Keratinocyte (primary cell): ENCODE measurements around the gene CCDC149. TPM values are rescaled to one million over a fixed set of nuclear protein-coding genes. Genes with fewer than 3 reads are reported as not detected.

Experiments
- DNase-seq: peaks from one replicate; pipeline ENCODE4 v3.0.0-alpha.2; 2011; ENCODE audit warnings: low read depth, missing footprints, low spot score
- FAIRE-seq: peaks from 2 replicates; lab custom pipeline; 2011; peaks lifted over from hg19 to GRCh38; lab: Jason Lieb, UNC
- H2AFZ ChIP-seq: 2 replicates; pipeline ENCODE4 v1.6.0; 2012; ENCODE audit warnings: low read length, control low read depth, inconsistent platforms; ENCODE audit not compliant: control insufficient read depth
- H3K27ac ChIP-seq: 2 replicates; pipeline ENCODE4 v1.5.1; 2011; ENCODE audit warnings: low read length; ENCODE audit not compliant: control insufficient read depth, insufficient read depth
- H3K27me3 ChIP-seq: 3 replicates; pipeline ENCODE4 v1.6.0; 2011; ENCODE audit warnings: low read length; ENCODE audit not compliant: control insufficient read depth, insufficient read depth; ENCODE audit errors: extremely low read depth
- H3K36me3 ChIP-seq, 2 experiments: 2 replicates in 1 of 2; 3 replicates in 1 of 2; pipeline ENCODE4 v1.5.1; 2011; ENCODE audit warnings: low read length in 2 of 2, mild to moderate bottlenecking in 1 of 2; ENCODE audit not compliant: control insufficient read depth in 2 of 2, insufficient read depth in 2 of 2; ENCODE audit errors: extremely low read depth in 1 of 2
- H3K4me1 ChIP-seq: 3 replicates; pipeline ENCODE4 v1.5.1; 2011; ENCODE audit warnings: low read length; ENCODE audit not compliant: control insufficient read depth, insufficient read depth; ENCODE audit errors: extremely low read depth
- H3K4me2 ChIP-seq: 3 replicates; pipeline ENCODE4 v1.6.0; 2011; ENCODE audit warnings: low read depth, low read length; ENCODE audit not compliant: control insufficient read depth, insufficient read depth; ENCODE audit errors: extremely low read depth
- H3K4me3 ChIP-seq, 3 experiments: fragments of 200-600 bp in 1 of 3; sonication (generic) in 1 of 3; 2 replicates in 2 of 3; 3 replicates in 1 of 3; pipeline ENCODE4 v1.5.1; 2011 to 2016; ENCODE audit warnings: low read length in 3 of 3, mild to moderate bottlenecking in 3 of 3, control low read depth in 2 of 3, inconsistent platforms in 1 of 3, low read depth in 1 of 3, mixed read lengths in 1 of 3, mixed run types in 1 of 3, moderate library complexity in 1 of 3; ENCODE audit not compliant: control insufficient read depth in 2 of 3, insufficient read depth in 2 of 3; ENCODE audit errors: extremely low read depth in 1 of 3
- H3K79me2 ChIP-seq: 2 replicates; pipeline ENCODE4 v1.6.0; 2012; ENCODE audit warnings: low read length; ENCODE audit not compliant: control insufficient read depth, insufficient read depth
- H3K9ac ChIP-seq: 3 replicates; pipeline ENCODE4 v1.6.0; 2011; ENCODE audit warnings: low read length; ENCODE audit not compliant: control insufficient read depth, insufficient read depth; ENCODE audit errors: extremely low read depth
- H3K9me1 ChIP-seq: 3 replicates; pipeline ENCODE4 v1.6.0; 2011; ENCODE audit warnings: low read length; ENCODE audit not compliant: control insufficient read depth, insufficient read depth; ENCODE audit errors: extremely low read depth
- H3K9me3 ChIP-seq: 2 replicates; pipeline ENCODE4 v1.5.1; 2012; ENCODE audit warnings: low read depth, low read length; ENCODE audit not compliant: control insufficient read depth
- H4K20me1 ChIP-seq: 3 replicates; pipeline ENCODE4 v1.6.0; 2011; ENCODE audit warnings: low read length; ENCODE audit not compliant: control insufficient read depth, insufficient read depth; ENCODE audit errors: extremely low read depth
- EZH2 ChIP-seq: IDR thresholded peaks from one replicate; pipeline ENCODE4 v1.6.1; 2012; ENCODE audit warnings: inconsistent platforms, mild to moderate bottlenecking, low read length, moderate library complexity
- dilution Hi-C: fragments of 300-500 bp; cut with MboI; formaldehyde crosslinking; loops from one replicate; pipeline ENCODE4 v1.7.0; 2020; ENCODE audit warnings: low sequenced_read_pairs; ENCODE audit not compliant: extremely low pct_ligation_motif_present
- polyA plus RNA-seq, 5 experiments: library from polyadenylated mRNA; depleted of rRNA in 3 of 5; stranded (reverse) in 3 of 5; stranded (forward) in 1 of 5; unstranded in 1 of 5; fragments of >200 nt; gene quantifications; 1 replicate in 1 of 5; 2 replicates in 3 of 5; 3 replicates in 1 of 5; pipeline versions ENCODE4 v1.2.1 to v1.2.3, GENCODE V29; 2011 to 2012; ENCODE audit warnings: missing spikeins in 2 of 5, low read depth in 1 of 5, low replicate concordance in 1 of 5
- TF ChIP-seq, protein P1 (sequence below), 3 experiments: IDR thresholded peaks in 1 of 3; conservative IDR thresholded peaks in 1 of 3; optimal IDR thresholded peaks in 1 of 3; 2 replicates in 2 of 3; 3 replicates in 1 of 3; pipeline versions ENCODE3 to v1.5.1; 2011; ENCODE audit warnings: low read length in 3 of 3, mild to moderate bottlenecking in 3 of 3, moderate library complexity in 2 of 3, control low read depth in 1 of 3, inconsistent platforms in 1 of 3; ENCODE audit not compliant: insufficient read depth in 2 of 3; ENCODE audit errors: extremely low read depth in 1 of 3

CCDC149 gene
- polyA plus RNA-seq, 1 donor (not counting 4 experiments of a cell fraction or from before 2014, with no cell fraction given) = 2.1 TPM

DNA sequence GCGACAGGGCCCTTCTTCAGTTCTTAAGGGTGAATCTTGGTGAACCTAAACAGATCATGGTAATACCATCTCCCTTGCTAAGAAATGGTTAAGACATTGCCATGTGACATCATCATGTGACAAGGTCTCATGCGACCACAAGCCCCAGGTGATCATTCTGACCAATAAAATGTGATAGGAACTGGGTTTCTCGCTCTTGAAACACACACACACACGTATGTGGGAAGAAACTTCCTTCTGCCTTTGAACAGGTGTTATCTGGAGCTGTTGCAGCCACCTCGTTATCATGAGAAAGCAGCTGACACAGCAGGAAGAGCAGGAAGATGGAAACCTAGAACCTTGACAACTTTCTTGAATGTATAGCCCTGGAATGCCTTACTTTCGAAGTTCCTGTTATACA is 107.3 kb downstream of the CCDC149 start:
- peak; percentile 53 for FAIRE-seq
- no peak for DNase-seq
- Histone ChIP-seq H3K9me1 (no peaks in the 10 kb centered on the region), H3K4me1 (peaks cover 12% of the 10 kb centered on the region), H3K27me3 (no peaks in the 10 kb centered on the region), H3K9me3 (no peaks in the 10 kb centered on the region), H3K27ac (no peak overlapping the region), H3K4me3 (no peak overlapping the region), H2AFZ (no peak overlapping the region), H3K9ac (no peak overlapping the region), H4K20me1 (no peaks in the 10 kb centered on the region), H3K4me2 (no peak overlapping the region), H3K36me3 (no peaks in the 10 kb centered on the region), H3K79me2 (no peaks in the 10 kb centered on the region)
- TF ChIP-seq EZH2 = no peak
- TF ChIP-seq, protein P1, sequence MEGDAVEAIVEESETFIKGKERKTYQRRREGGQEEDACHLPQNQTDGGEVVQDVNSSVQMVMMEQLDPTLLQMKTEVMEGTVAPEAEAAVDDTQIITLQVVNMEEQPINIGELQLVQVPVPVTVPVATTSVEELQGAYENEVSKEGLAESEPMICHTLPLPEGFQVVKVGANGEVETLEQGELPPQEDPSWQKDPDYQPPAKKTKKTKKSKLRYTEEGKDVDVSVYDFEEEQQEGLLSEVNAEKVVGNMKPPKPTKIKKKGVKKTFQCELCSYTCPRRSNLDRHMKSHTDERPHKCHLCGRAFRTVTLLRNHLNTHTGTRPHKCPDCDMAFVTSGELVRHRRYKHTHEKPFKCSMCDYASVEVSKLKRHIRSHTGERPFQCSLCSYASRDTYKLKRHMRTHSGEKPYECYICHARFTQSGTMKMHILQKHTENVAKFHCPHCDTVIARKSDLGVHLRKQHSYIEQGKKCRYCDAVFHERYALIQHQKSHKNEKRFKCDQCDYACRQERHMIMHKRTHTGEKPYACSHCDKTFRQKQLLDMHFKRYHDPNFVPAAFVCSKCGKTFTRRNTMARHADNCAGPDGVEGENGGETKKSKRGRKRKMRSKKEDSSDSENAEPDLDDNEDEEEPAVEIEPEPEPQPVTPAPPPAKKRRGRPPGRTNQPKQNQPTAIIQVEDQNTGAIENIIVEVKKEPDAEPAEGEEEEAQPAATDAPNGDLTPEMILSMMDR (optimal IDR thresholded peaks at IDR 0.05 in 1 of 3, IDR thresholded peaks at IDR 0.05 in 1 of 3, conservative IDR thresholded peaks at IDR 0.05 in 1 of 3; ENCODE audit: extremely low read depth in 1 of 3, insufficient read depth in 2 of 3, low read length in 3 of 3) = no peak
- dilution Hi-C loops = no loop called here

DNA sequence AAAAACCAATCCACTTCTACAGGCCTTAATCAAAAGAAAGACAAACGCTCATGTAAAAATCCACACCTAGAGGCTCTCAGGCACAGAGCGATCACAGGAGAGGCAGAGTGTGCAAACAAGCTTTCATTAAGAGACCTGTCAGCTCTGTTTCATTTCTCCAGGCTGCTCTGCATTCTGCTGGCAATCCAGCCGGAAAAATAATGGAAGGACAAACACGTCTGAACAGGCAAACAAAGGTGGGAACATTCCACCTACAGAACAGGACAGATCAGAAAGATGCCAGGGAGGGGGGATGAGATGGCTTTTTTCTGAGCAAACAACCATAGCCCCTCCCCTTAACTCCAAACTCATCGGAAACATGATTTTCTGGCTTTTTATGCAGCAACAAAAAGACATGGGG is 107.8 kb downstream of the CCDC149 start:
- TF ChIP-seq EZH2 = no peak
- TF ChIP-seq, protein P1 (optimal IDR thresholded peaks at IDR 0.05 in 1 of 3, IDR thresholded peaks at IDR 0.05 in 1 of 3, conservative IDR thresholded peaks at IDR 0.05 in 1 of 3; ENCODE audit: extremely low read depth in 1 of 3, insufficient read depth in 2 of 3, low read length in 3 of 3) = no peak
- dilution Hi-C loops = no loop called here
- Histone ChIP-seq H3K27me3 (peaks cover 3% of the 10 kb centered on the region), H3K9ac (no peak overlapping the region), H3K4me2 (peak overlapping the region; percentile 68), H3K4me1 (peaks cover 12% of the 10 kb centered on the region), H3K79me2 (no peaks in the 10 kb centered on the region), H3K9me1 (no peaks in the 10 kb centered on the region), H2AFZ (peak overlapping the region; percentile 1), H4K20me1 (no peaks in the 10 kb centered on the region), H3K27ac (no peak overlapping the region), H3K4me3 (peak overlapping the region in 1 of 3 experiments; percentile 16), H3K36me3 (no peaks in the 10 kb centered on the region), H3K9me3 (no peaks in the 10 kb centered on the region)
- DNase-seq = no peak
- FAIRE-seq = peak; percentile 84
